GM12878 (cell line): ENCODE data around the gene ARHGAP15. TPM values are rescaled to one million over a fixed set of nuclear protein-coding genes. Genes with fewer than 3 reads are reported as not detected.

Experiments used
- ATAC-seq: fragments of 200-7000 bp; cut with Tn5 transposase; 3 replicates; pipeline ENCODE4 v1.9.1; 2020; ENCODE audit warnings: mild to moderate bottlenecking, moderate library complexity
- BruUV-seq: library from RNA; stranded (reverse); fragments of 400-500 nt; replicated peaks from 2 replicates; lab custom pipeline; 2021; lab: Mats Ljungman, UMichigan
- CTCF ChIA-PET: fragments of 300-600 bp; sonication (Branson Sonifier 250); formaldehyde crosslinking; extraction: SDS; loops from one replicate; lab custom pipeline; 2021; ENCODE audit warnings: inconsistent platforms; lab: Yijun Ruan, JAX
- POLR2A ChIA-PET: fragments of 350-600 bp; formaldehyde crosslinking; extraction: SDS; loops from one replicate; lab custom pipeline; 2021; ENCODE audit warnings: inconsistent platforms; lab: Charles Lee
- RAD21 ChIA-PET: fragments of 300-600 bp; sonication (Branson Sonifier 250); formaldehyde crosslinking; loops from one replicate; lab custom pipeline; 2023; ENCODE audit warnings: antibody characterized with exemption; ENCODE audit not compliant: unreplicated experiment; lab: Charles Lee
- SMC1A ChIA-PET: fragments of 300-600 bp; sonication (Branson Sonifier 250); formaldehyde crosslinking; loops from one replicate; lab custom pipeline; 2023; ENCODE audit not compliant: unreplicated experiment, uncharacterized antibody; lab: Charles Lee
- DNase-seq: peaks from one replicate; pipeline ENCODE4 v3.0.0-alpha.2; 2011; ENCODE audit warnings: low read depth, low spot score
- FAIRE-seq: peaks from 3 replicates; lab custom pipeline; 2011; peaks lifted over from hg19 to GRCh38; lab: Jason Lieb, UNC
- H2AFZ ChIP-seq: 2 replicates; pipeline ENCODE4 v1.6.0; 2011; ENCODE audit warnings: low read depth, low read length, control low read depth; ENCODE audit not compliant: control insufficient read depth
- H3K27ac ChIP-seq: 2 replicates; pipeline ENCODE4 v1.5.1; 2011; ENCODE audit warnings: control low read depth; ENCODE audit not compliant: control insufficient read depth, insufficient read depth
- H3K27me3 ChIP-seq, 2 experiments: replicated peaks in 1 of 2; 2 replicates each; pipeline versions ENCODE4 v1.6.0 to v1.6.1; 2011; ENCODE audit warnings: low read length in 1 of 2; ENCODE audit not compliant: control insufficient read depth in 2 of 2, insufficient read depth in 2 of 2
- H3K36me3 ChIP-seq, 2 experiments: 2 replicates each; pipeline ENCODE4 v1.5.1; 2011; ENCODE audit warnings: low read length in 1 of 2; ENCODE audit not compliant: control insufficient read depth in 2 of 2, insufficient read depth in 2 of 2
- H3K4me1 ChIP-seq: 2 replicates; pipeline ENCODE4 v1.6.1; 2011; ENCODE audit warnings: mild to moderate bottlenecking, low read length, moderate library complexity, mixed read lengths; ENCODE audit not compliant: control insufficient read depth, insufficient read depth
- H3K4me2 ChIP-seq: 2 replicates; pipeline ENCODE4 v1.6.0; 2011; ENCODE audit warnings: control low read depth; ENCODE audit not compliant: control insufficient read depth, insufficient read depth
- H3K4me3 ChIP-seq: fragments of 200-600 bp; sonication (generic); 2 replicates; pipeline ENCODE4 v1.5.1; 2016
- H3K79me2 ChIP-seq: 2 replicates; pipeline ENCODE4 v1.6.0; 2011; ENCODE audit warnings: low read length; ENCODE audit not compliant: control insufficient read depth, insufficient read depth
- H3K9ac ChIP-seq: 2 replicates; pipeline ENCODE4 v1.8.0; 2011; ENCODE audit warnings: low read length, control low read depth, mixed read lengths; ENCODE audit not compliant: control insufficient read depth, insufficient read depth
- H3K9me3 ChIP-seq: replicated peaks from 3 replicates; pipeline ENCODE4 v1.5.1; 2011; ENCODE audit warnings: mild to moderate bottlenecking, low read length; ENCODE audit not compliant: control insufficient read depth, insufficient read depth
- H4K20me1 ChIP-seq: 2 replicates; pipeline ENCODE4 v1.6.0; 2011; ENCODE audit not compliant: control insufficient read depth, insufficient read depth
- CREB1 ChIP-seq: IDR thresholded peaks from 2 replicates; pipeline ENCODE4 v1.6.1; 2012; ENCODE audit warnings: low read depth, mild to moderate bottlenecking, inconsistent platforms
- EGR1 ChIP-seq, 2 experiments: IDR thresholded peaks; 1 replicate in 1 of 2; 2 replicates in 1 of 2; pipeline ENCODE4 v1.6.1; 2011 to 2012; ENCODE audit warnings: low read depth in 2 of 2, low read length in 2 of 2, borderline replicate concordance in 1 of 2, mild to moderate bottlenecking in 1 of 2, moderate library complexity in 1 of 2
- ELK1 ChIP-seq: IDR thresholded peaks from 2 replicates; pipeline ENCODE4 v1.6.1; 2012; ENCODE audit warnings: low read depth, low read length, improper control_type of control experiment
- IRF5 ChIP-seq: fragments of 450-650 bp; IDR thresholded peaks from 2 replicates; pipeline ENCODE4 v1.6.1; 2017; ENCODE audit warnings: borderline replicate concordance
- MAX ChIP-seq: IDR thresholded peaks from 2 replicates; pipeline ENCODE4 v1.6.1; 2012; ENCODE audit warnings: low read depth, low read length, improper control_type of control experiment
- MEF2B ChIP-seq: fragments of 450-650 bp; IDR thresholded peaks from 2 replicates; pipeline ENCODE4 v1.6.1; 2018; ENCODE audit warnings: mild to moderate bottlenecking, moderate library complexity; ENCODE audit not compliant: partially characterized antibody, poor library complexity, severe bottlenecking
- NR2C2 ChIP-seq: IDR thresholded peaks from 2 replicates; pipeline ENCODE4 v1.6.1; 2011; ENCODE audit warnings: borderline replicate concordance, low read depth; ENCODE audit not compliant: control insufficient read depth, insufficient read length
- STAT1 ChIP-seq: fragments of 450-650 bp; conservative IDR thresholded peaks from 2 replicates; pipeline ENCODE4 v1.6.1; 2014; ENCODE audit warnings: antibody characterized with exemption, mild to moderate bottlenecking
- TARDBP ChIP-seq: IDR thresholded peaks from 2 replicates; pipeline ENCODE4 v1.6.1; 2016; ENCODE audit warnings: borderline replicate concordance
- TCF3 ChIP-seq: IDR thresholded peaks from 2 replicates; pipeline ENCODE4 v1.6.1; 2012; ENCODE audit warnings: low read depth, mild to moderate bottlenecking, low read length, borderline replicate concordance; ENCODE audit not compliant: insufficient read depth
- TCF7 ChIP-seq: IDR thresholded peaks from 2 replicates; pipeline ENCODE4 v1.6.1; 2014; ENCODE audit warnings: antibody characterized with exemption, borderline replicate concordance
- USF1 ChIP-seq: IDR thresholded peaks from 2 replicates; pipeline ENCODE4 v1.6.1; 2011; ENCODE audit warnings: borderline replicate concordance, low read depth, mild to moderate bottlenecking, moderate library complexity, mixed read lengths, low read length; ENCODE audit not compliant: insufficient read depth; ENCODE audit errors: extremely low read length
- YY1 ChIP-seq: IDR thresholded peaks from 2 replicates; pipeline ENCODE4 v1.6.1; 2011; ENCODE audit warnings: low read depth, mild to moderate bottlenecking, low read length
- WGBS: methylation state at CpG from one replicate; pipeline ENCODE4 v1.1.6; 2016; ENCODE audit warnings: low lambda C conversion rate; ENCODE audit not compliant: insufficient replicate concordance, insufficient coverage; ENCODE audit errors: missing lambda C conversion rate; 5-methylcytosine and 5-hydroxymethylcytosine counted together
- in situ Hi-C: fragments of 300-500 bp; cut with MboI; formaldehyde crosslinking; loops from 9 replicates; pipeline ENCODE4 v1.14.3; 2018; ENCODE audit warnings: mixed read lengths
- intact Hi-C: fragments of 100-400 bp; cut with micrococcal nuclease; formaldehyde crosslinking; loops from one replicate; pipeline ENCODE4 v1.14.2; 2022; ENCODE audit not compliant: unreplicated experiment
- polyA plus RNA-seq, 11 experiments: library from polyadenylated mRNA; depleted of rRNA in 4 of 11; unstranded in 6 of 11; stranded (reverse) in 5 of 11; fragments of >200 nt; fragmentation: Nextera tagmentation in 4 of 11; fragmentation: Illumina TruSeq in 1 of 11; extraction: Ambion mirVana in 4 of 11; extraction: Trizol in 1 of 11; gene quantifications; 1 replicate in 1 of 11; 2 replicates in 10 of 11; pipeline versions ENCODE4 v1.2.1 to v1.2.3, GENCODE V29; 2011 to 2016; ENCODE audit warnings: inconsistent platforms in 2 of 11, missing spikeins in 2 of 11, low read depth in 1 of 11
- total RNA-seq, 4 experiments: library from RNA; depleted of rRNA in 3 of 4; stranded (reverse); fragments of >200 nt in 3 of 4; fragmentation: Illumina TruSeq in 1 of 4; extraction: Trizol in 1 of 4; gene quantifications; 2 replicates each; pipeline versions ENCODE4 v1.2.1 to v1.2.3, GENCODE V29; 2013 to 2021

ARHGAP15 gene
- total and polyA plus RNA-seq, 10 of the 15 experiments (the other 5 are each of a cell fraction or from before 2014, with no cell fraction given): 38.0 to 92.6 (median 66.7) TPM

GRCh38 chr2:143718745-143719144 lies 589.5 kb downstream of the ARHGAP15 start:
- in situ Hi-C loops: no loop called here
- H3K4me1 ChIP-seq: no peaks in the 10 kb centered on the region
- FAIRE-seq: no peak

DNA sequence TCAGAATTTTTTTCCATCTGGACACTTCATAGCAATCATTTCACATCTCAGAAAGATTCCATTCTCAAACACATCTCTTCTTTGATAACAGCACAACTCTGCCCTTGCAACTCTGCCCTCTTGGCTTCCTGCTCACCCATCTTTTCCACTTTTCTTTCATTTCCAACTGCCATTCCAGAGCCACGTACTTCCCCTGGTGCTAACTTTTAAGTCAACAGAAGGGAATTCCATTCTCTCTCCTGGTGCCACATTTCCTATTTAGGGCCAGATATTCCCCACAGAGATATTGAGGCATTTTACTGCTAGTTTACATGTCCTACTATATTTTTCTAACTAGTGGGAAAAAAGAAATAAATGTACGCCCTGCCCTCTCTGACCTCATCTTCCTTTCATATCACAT lies 590.2 kb downstream of the ARHGAP15 start:
- no peaks in the 10 kb centered on the region for H3K27me3 ChIP-seq
- ChIA-PET RAD21 (no interaction called here), CTCF (no interaction called here), POLR2A (no interaction called here), SMC1A (no interaction called here)
- no peaks in the 10 kb centered on the region for H3K4me1 ChIP-seq
- intact Hi-C loops (no loop called here), in situ Hi-C loops (no loop called here)
- no peak overlapping the region for H3K4me3 ChIP-seq
- FAIRE-seq (no peak), DNase-seq (no peak), ATAC-seq (no peak)
- no peaks in the 10 kb centered on the region; a peak in 1 of 4 replicates for H3K36me3 ChIP-seq
- no peak overlapping the region for H3K4me2 ChIP-seq
- no peaks in the 10 kb centered on the region for H3K9me3 ChIP-seq
- no peaks in the 10 kb centered on the region for H4K20me1 ChIP-seq
- H3K9ac ChIP-seq: no peak overlapping the region
- no TSS peak for BruUV-seq
- no peak overlapping the region for H2AFZ ChIP-seq
- H3K79me2 ChIP-seq: no peaks in the 10 kb centered on the region
- 94% methylated on average over 2 of the region's 2 CpGs for WGBS
- no peak overlapping the region for H3K27ac ChIP-seq
- TF ChIP-seq TARDBP (no peak), IRF5 (no peak), MEF2B (no peak), MAX (no peak), YY1 (no peak), EGR1 (IDR thresholded peaks at IDR 0.05; ENCODE audit: borderline replicate concordance in 1 of 2, low read depth in 2 of 2, low read length in 2 of 2) (no peak), CREB1 (no peak), USF1 (no peak), NR2C2 (no peak), TCF7 (no peak), TCF3 (no peak)

More at GRCh38 chr2:143718745-143719144, 589.5 kb downstream of the ARHGAP15 start:
- ChIA-PET RAD21 (no interaction called here), SMC1A (interaction anchor here (0.6 kb wide), 1 partner anchor 21 kb away, joined by 3 read pairs; no protein-coding TSS in a partner anchor)
- BruUV-seq: no TSS peak
- DNase-seq: no peak
- Histone ChIP-seq H3K9ac (no peak overlapping the region), H3K36me3 (no peaks in the 10 kb centered on the region; a peak in 1 of 4 replicates), H3K9me3 (no peaks in the 10 kb centered on the region; the same call in 2 of the 3 replicates), H3K79me2 (no peaks in the 10 kb centered on the region)
- intact Hi-C loops: no loop called here
- TF ChIP-seq STAT1 (no peak), TARDBP (no peak), ELK1 (no peak)
- TF ChIP-seq, all 136 proteins: peak for 0
- ChIA-PET POLR2A (no interaction called here), CTCF (no interaction called here)
- no peaks in the 10 kb centered on the region for H3K27me3 ChIP-seq
- 100% methylated on average over 2 of the region's 2 CpGs for WGBS
- no peak overlapping the region for H3K27ac ChIP-seq
- no peak for ATAC-seq
- no peak overlapping the region for H3K4me3 ChIP-seq
- H2AFZ ChIP-seq: no peak overlapping the region
- no peaks in the 10 kb centered on the region for H4K20me1 ChIP-seq
- H3K4me2 ChIP-seq: no peak overlapping the region
